ENCODE results near the gene MYOF.

DNA sequence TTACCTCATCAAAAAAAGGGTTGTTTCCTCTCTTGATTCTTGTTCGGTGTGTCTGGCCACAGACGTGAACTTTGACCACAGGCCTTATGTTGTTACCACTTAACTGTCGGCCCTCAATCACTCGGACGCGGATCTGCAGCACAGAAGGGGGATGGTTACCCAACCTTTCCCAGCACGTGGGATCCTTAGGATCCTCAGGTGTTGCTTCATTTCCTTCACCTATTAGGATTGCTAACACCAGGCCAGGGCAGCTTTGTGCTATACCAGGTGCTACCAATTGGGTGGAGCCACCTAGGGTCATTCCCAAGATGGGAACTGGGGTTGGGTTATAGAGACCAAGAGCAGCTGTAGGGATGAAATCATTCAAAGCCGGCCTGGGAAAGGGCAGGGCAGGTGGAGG, 73.4 kb downstream of the MYOF start:
- TF ChIP-seq CTCF (conservative IDR thresholded peaks at IDR 0.05) = no peak
- TF ChIP-seq ZFX (IDR thresholded peaks at IDR 0.05) = no peak

Measured in C4-2B (cell line).